H1 (cell line): ENCODE results near the gene AFF1. TPM values are rescaled to one million over a fixed set of nuclear protein-coding genes. Genes with fewer than 3 reads are reported as not detected.

ENCODE experiments used
- BACH1 ChIP-seq: IDR thresholded peaks from 2 replicates; pipeline ENCODE4 v1.6.1; 2012; ENCODE audit warnings: low read length, improper control_type of control experiment
- CTCF ChIP-seq, 3 experiments: IDR thresholded peaks; 1 replicate in 2 of 3; 2 replicates in 1 of 3; pipeline versions ENCODE4 v1.5.1 to v1.6.1; 2011; ENCODE audit warnings: low read length in 3 of 3, mild to moderate bottlenecking in 3 of 3, inconsistent platforms in 2 of 3, low read depth in 1 of 3, moderate library complexity in 1 of 3; ENCODE audit not compliant: insufficient read depth in 1 of 3; ENCODE audit errors: control extremely low read depth in 1 of 3
- NRF1 ChIP-seq: IDR thresholded peaks from 2 replicates; pipeline ENCODE4 v1.6.1; 2011; ENCODE audit warnings: mild to moderate bottlenecking, low read depth, low read length, improper control_type of control experiment
- POLR2A ChIP-seq, 2 experiments: IDR thresholded peaks; 1 replicate in 1 of 2; 2 replicates in 1 of 2; pipeline ENCODE4 v1.6.1; 2011; ENCODE audit warnings: low read depth in 2 of 2, low read length in 2 of 2, mild to moderate bottlenecking in 2 of 2; ENCODE audit errors: control extremely low read depth in 1 of 2
- RAD21 ChIP-seq, 2 experiments: IDR thresholded peaks in 1 of 2; conservative IDR thresholded peaks in 1 of 2; 2 replicates each; pipeline ENCODE4 v1.6.1; 2011; ENCODE audit warnings: low read depth in 2 of 2, low read length in 2 of 2, improper control_type of control experiment in 1 of 2, inconsistent platforms in 1 of 2, mild to moderate bottlenecking in 1 of 2, moderate library complexity in 1 of 2
- polyA plus RNA-seq, 7 experiments: library from polyadenylated mRNA; depleted of rRNA in 3 of 7; stranded (reverse) in 5 of 7; unstranded in 2 of 7; fragments of >200 nt in 5 of 7; fragments of 200-250 nt in 2 of 7; gene quantifications; 1 replicate in 5 of 7; 2 replicates in 1 of 7; 4 replicates in 1 of 7; pipeline versions ENCODE4 v1.2.1 to v1.2.3, GENCODE V29; 2011 to 2013; ENCODE audit warnings: missing spikeins in 2 of 7, mixed read lengths in 2 of 7
- total RNA-seq: library from RNA; stranded (reverse); fragmentation: NEBNext Ultra II Directional; extraction: Animal tissue kit (Norgen Biotek cat#: 25700); gene quantifications from 2 replicates; pipeline ENCODE4 v1.2.1, GENCODE V29; 2021

The AFF1 gene
- total and polyA plus RNA-seq, 2 of the 8 experiments (the other 6 are each of a cell fraction or from before 2014, with no cell fraction given) = 14.8 to 85.5 TPM

GRCh38 chr4:87105101-87105845 is 170.5 kb downstream of the AFF1 start (continued):
- TF ChIP-seq NRF1 (no peak), CTCF (IDR thresholded peaks at IDR 0.05; ENCODE audit: control extremely low read depth in 1 of 3, insufficient read depth in 1 of 3, low read depth in 1 of 3, low read length in 3 of 3) (no peak), RAD21 (IDR thresholded peaks at IDR 0.05 in 1 of 2, conservative IDR thresholded peaks at IDR 0.05 in 1 of 2; ENCODE audit: low read depth in 2 of 2, low read length in 2 of 2) (no peak), BACH1 (no peak), POLR2A (IDR thresholded peaks at IDR 0.05; ENCODE audit: control extremely low read depth in 1 of 2, low read depth in 2 of 2, low read length in 2 of 2) (no peak)
